Parathyroid adenoma (tissue), 2 donors: ENCODE results near the gene DPP3.

Experiments used
- H2AFZ ChIP-seq: fragments of 300-600 bp; sonication (generic); one replicate; pipeline ENCODE4 v1.7.0; 2017; ENCODE audit warnings: antibody characterized with exemption, mild to moderate bottlenecking
- H3K27ac ChIP-seq: fragments of 300-600 bp; sonication (generic); one replicate; pipeline ENCODE4 v1.7.0; 2017
- H3K27me3 ChIP-seq: fragments of 300-600 bp; sonication (generic); one replicate; pipeline ENCODE4 v1.7.0; 2017; ENCODE audit warnings: low read length; ENCODE audit not compliant: control insufficient read depth, insufficient read depth
- H3K36me3 ChIP-seq: fragments of 300-600 bp; sonication (generic); one replicate; pipeline ENCODE4 v1.7.0; 2017; ENCODE audit warnings: low read length; ENCODE audit not compliant: control insufficient read depth, insufficient read depth
- H3K4me1 ChIP-seq: fragments of 300-600 bp; sonication (generic); one replicate; pipeline ENCODE4 v1.7.0; 2017; ENCODE audit warnings: control low read depth
- H3K4me2 ChIP-seq: fragments of 300-600 bp; sonication (generic); one replicate; pipeline ENCODE4 v1.7.0; 2017; ENCODE audit warnings: low read length
- H3K4me3 ChIP-seq: fragments of 300-600 bp; sonication (generic); one replicate; pipeline ENCODE4 v1.7.0; 2017; ENCODE audit warnings: low read depth, low read length
- H3K79me2 ChIP-seq: fragments of 300-600 bp; sonication (generic); one replicate; pipeline ENCODE4 v1.7.0; 2017; ENCODE audit warnings: control low read depth
- H3K9ac ChIP-seq: fragments of 300-600 bp; sonication (generic); one replicate; pipeline ENCODE4 v1.7.0; 2017; ENCODE audit warnings: mild to moderate bottlenecking
- H3K9me3 ChIP-seq: fragments of 300-600 bp; sonication (generic); one replicate; pipeline ENCODE4 v1.7.0; 2017; ENCODE audit warnings: low read length; ENCODE audit not compliant: control insufficient read depth
- CTCF ChIP-seq: fragments of 300-600 bp; sonication (generic); IDR thresholded peaks from one replicate; pipeline ENCODE4 v1.7.0; 2017; ENCODE audit warnings: antibody characterized with exemption, mild to moderate bottlenecking
- donor health status: primary hyperparathyroidism.

DPP3 gene

GRCh38 chr11:66549696-66550095 is 69.5 kb downstream of the DPP3 start:
- Histone ChIP-seq H2AFZ (no peak overlapping the region), H3K79me2 (no peaks in the 10 kb centered on the region), H3K27ac (no peak overlapping the region), H3K9me3 (no peaks in the 10 kb centered on the region), H3K36me3 (no peaks in the 10 kb centered on the region), H3K4me3 (no peak overlapping the region), H3K4me2 (no peak overlapping the region), H3K9ac (no peak overlapping the region), H3K27me3 (no peaks in the 10 kb centered on the region), H3K4me1 (peaks cover 6% of the 10 kb centered on the region)
- no peak for TF ChIP-seq CTCF

- Histone ChIP-seq H3K4me3 (no peak overlapping the region), H3K27me3 (no peaks in the 10 kb centered on the region), H3K9me3 (no peaks in the 10 kb centered on the region), H3K4me2 (no peak overlapping the region), H2AFZ (no peak overlapping the region), H3K27ac (no peak overlapping the region), H3K4me1 (peaks cover 3% of the 10 kb centered on the region), H3K79me2 (no peaks in the 10 kb centered on the region), H3K9ac (no peak overlapping the region), H3K36me3 (no peaks in the 10 kb centered on the region)
- TF ChIP-seq CTCF, result no peak
Observed at GRCh38 chr11:66550887-66551286, 70.7 kb downstream of the DPP3 start.

- H3K4me2 ChIP-seq, result no peak overlapping the region
- TF ChIP-seq CTCF, result no peak
- H3K79me2 ChIP-seq, result no peaks in the 10 kb centered on the region
- H3K9ac ChIP-seq, result no peak overlapping the region
- H3K4me3 ChIP-seq, result no peak overlapping the region
- no peaks in the 10 kb centered on the region for H3K27me3 ChIP-seq
- H3K36me3 ChIP-seq, result no peaks in the 10 kb centered on the region
- H3K27ac ChIP-seq, result no peak overlapping the region
- no peaks in the 10 kb centered on the region for H3K9me3 ChIP-seq
- peaks cover 4% of the 10 kb centered on the region for H3K4me1 ChIP-seq
- no peak overlapping the region for H2AFZ ChIP-seq
Observed at GRCh38 chr11:66554602-66555001, 74.4 kb downstream of the DPP3 start.

- Histone ChIP-seq H3K79me2 (no peaks in the 10 kb centered on the region), H3K4me3 (no peak overlapping the region), H2AFZ (no peak overlapping the region), H3K9ac (no peak overlapping the region), H3K27ac (no peak overlapping the region), H3K4me1 (peaks cover 4% of the 10 kb centered on the region), H3K9me3 (no peaks in the 10 kb centered on the region), H3K27me3 (no peaks in the 10 kb centered on the region), H3K36me3 (no peaks in the 10 kb centered on the region), H3K4me2 (no peak overlapping the region)
- TF ChIP-seq CTCF, result no peak
Observed at GRCh38 chr11:66555416-66555815, 75.2 kb downstream of the DPP3 start.

GRCh38 chr11:66556086-66556485 is 75.9 kb downstream of the DPP3 start:
- no peak overlapping the region for H3K27ac ChIP-seq
- no peak overlapping the region for H3K9ac ChIP-seq
- H3K4me3 ChIP-seq, result no peak overlapping the region
- no peak overlapping the region for H2AFZ ChIP-seq
- no peaks in the 10 kb centered on the region for H3K9me3 ChIP-seq
- peaks cover 4% of the 10 kb centered on the region for H3K4me1 ChIP-seq
- H3K4me2 ChIP-seq, result no peak overlapping the region
- no peaks in the 10 kb centered on the region for H3K79me2 ChIP-seq
- no peaks in the 10 kb centered on the region for H3K27me3 ChIP-seq
- H3K36me3 ChIP-seq, result no peaks in the 10 kb centered on the region
- no peak for TF ChIP-seq CTCF
